Spleen (tissue), 11 donors: ENCODE measurements around the gene SAV1. TPM values are rescaled to one million over a fixed set of nuclear protein-coding genes. Genes with fewer than 3 reads are reported as not detected.
"Not testable (repeated sequence)": the region's sequence is repeated elsewhere in the genome, so short reads cannot be mapped to it uniquely, and the experiment has no call there.

Experiments used
- DNase-seq: peaks from one replicate; pipeline ENCODE4 v3.0.0-alpha.2; 2020
- H3K27ac ChIP-seq, 8 donors: fragments of 200-600 bp; sonication (generic) in 7 of 8; 1 replicate in 4 of 8; 2 replicates in 4 of 8; pipeline versions ENCODE4 v1.5.0 to v1.8.0; 2016 to 2021; ENCODE audit warnings: inconsistent platforms in 4 of 8, mild to moderate bottlenecking in 4 of 8, moderate library complexity in 1 of 8
- H3K27me3 ChIP-seq, 7 donors: fragments of 200-600 bp; sonication (generic) in 6 of 7; replicated peaks in 1 of 7; 1 replicate in 4 of 7; 2 replicates in 3 of 7; pipeline versions ENCODE4 v1.5.0 to v1.8.0; 2016 to 2021; ENCODE audit warnings: inconsistent platforms in 3 of 7, mild to moderate bottlenecking in 1 of 7
- H3K36me3 ChIP-seq, 6 donors: fragments of 200-600 bp; sonication (generic) in 5 of 6; 1 replicate in 4 of 6; 2 replicates in 2 of 6; pipeline versions ENCODE4 v1.5.0 to v1.8.0; 2016 to 2021; ENCODE audit warnings: inconsistent platforms in 2 of 6
- H3K4me1 ChIP-seq, 6 donors: fragments of 200-600 bp; sonication (generic) in 5 of 6; 1 replicate in 3 of 6; 2 replicates in 3 of 6; pipeline versions ENCODE4 v1.5.0 to v1.8.0; 2016 to 2021; ENCODE audit warnings: inconsistent platforms in 3 of 6
- H3K4me3 ChIP-seq, 8 donors: fragments of 200-600 bp; sonication (generic) in 7 of 8; 1 replicate in 4 of 8; 2 replicates in 4 of 8; pipeline versions ENCODE4 v1.5.0 to v1.8.0; 2016 to 2021; ENCODE audit warnings: inconsistent platforms in 4 of 8, mild to moderate bottlenecking in 4 of 8, moderate library complexity in 2 of 8
- H3K9me3 ChIP-seq, 8 donors: fragments of 200-600 bp; sonication (generic) in 7 of 8; 1 replicate in 4 of 8; 2 replicates in 4 of 8; pipeline versions ENCODE4 v1.5.0 to v1.8.0; 2016 to 2021; ENCODE audit warnings: inconsistent platforms in 4 of 8
- POLR2A ChIP-seq, 3 donors: fragments of 450-650 bp; IDR thresholded peaks; one replicate each; pipeline ENCODE4 v1.5.1; 2017; ENCODE audit warnings: antibody characterized with exemption in 3 of 3, mild to moderate bottlenecking in 1 of 3
- POLR2AphosphoS5 ChIP-seq, 3 donors: sonication (generic); formaldehyde crosslinking; IDR thresholded peaks; one replicate each; pipeline ENCODE4 v1.5.1; 2017; ENCODE audit warnings: antibody characterized with exemption in 3 of 3
- WGBS, 5 donors: extraction: QIAGEN DNeasy Blood & Tissue Kit in 3 of 5; methylation state at CpG; one replicate each; pipeline versions ENCODE4 v1.1.5 to v1.1.7; 2013 to 2018; 5-methylcytosine and 5-hydroxymethylcytosine counted together
- intact Hi-C: fragments of 100-400 bp; cut with DNase I; formaldehyde crosslinking; loops from one replicate; pipeline ENCODE4 v1.15.0; 2023; ENCODE audit warnings: low total_unique reads
- polyA plus RNA-seq, 3 donors: library from polyadenylated mRNA; stranded (reverse); fragments of 200-250 nt; gene quantifications; one replicate each; pipeline ENCODE4 v1.2.1, GENCODE V29; 2013
- total RNA-seq, 7 donors: library from RNA; depleted of rRNA in 3 of 7; stranded (reverse); fragments of >200 nt in 3 of 7; fragmentation: NEBNext Ultra II Directional in 4 of 7; extraction: Animal tissue kit (Norgen Biotek cat#: 25700) in 4 of 7; gene quantifications; one replicate each; pipeline versions ENCODE4 v1.1.0 to v1.2.1, GENCODE V29; 2016 to 2021
- TF ChIP-seq, protein P1 (sequence below), 11 experiments: fragments of 200-600 bp in 7 of 11; fragments of 450-650 bp in 4 of 11; sonication (generic) in 4 of 11; IDR thresholded peaks in 8 of 11; conservative IDR thresholded peaks in 3 of 11; 1 replicate in 7 of 11; 2 replicates in 4 of 11; pipeline versions ENCODE4 v1.4.0 to v1.8.0; 2016 to 2021; ENCODE audit warnings: antibody characterized with exemption in 11 of 11, inconsistent platforms in 4 of 11, mild to moderate bottlenecking in 1 of 11
- donor health status: healthy with polysubstance abuse.
- donor health status: DM: no; HTN: no; CAD: no; lungs with moderate emphysema.
- donor health status: DM: no; HTN: no; CAD: no.
- donor health status: Bipolar disorder and iron deficiency.
- donor health status: healthy.
- donor health status: DM: no; HTN: no; CAD: no.
- donor health status: DM: yes; HTN: yes; CAD: no.

The SAV1 gene
- total and polyA plus RNA-seq, 10 donors = 18.7 to 44.9 (median 30.4) TPM

DNA sequence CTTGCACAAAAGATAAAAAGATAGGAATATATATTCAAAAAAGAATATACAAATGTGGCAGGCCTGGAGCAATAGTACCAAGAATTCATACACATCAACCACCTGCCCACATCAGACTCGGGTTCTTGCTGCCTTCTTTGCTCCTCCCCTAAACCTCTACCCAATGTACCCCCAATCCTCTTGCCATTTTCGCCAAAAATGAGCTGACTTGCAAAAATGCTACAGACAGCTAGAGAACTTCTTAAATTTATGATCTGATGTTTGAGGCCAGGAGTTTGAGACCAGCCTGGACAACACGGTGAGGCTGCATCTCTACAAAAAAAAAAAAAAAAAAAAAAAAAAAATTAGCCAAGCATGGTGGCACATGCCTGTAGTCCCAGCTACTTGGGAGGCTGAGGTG, 42.9 kb upstream of the SAV1 start:
- Histone ChIP-seq H3K27ac (no peak overlapping the region), H3K27me3 (no peaks in the 10 kb centered on the region), H3K36me3 (no peaks in the 10 kb centered on the region), H3K4me1 (no peaks in the 10 kb centered on the region), H3K4me3 (no peak overlapping the region), H3K9me3 (no peaks in the 10 kb centered on the region)
- no peak for DNase-seq
- TF ChIP-seq POLR2A (IDR thresholded peaks at IDR 0.05) (no peak), POLR2AphosphoS5 (IDR thresholded peaks at IDR 0.05) (no peak)
- TF ChIP-seq, protein P1, sequence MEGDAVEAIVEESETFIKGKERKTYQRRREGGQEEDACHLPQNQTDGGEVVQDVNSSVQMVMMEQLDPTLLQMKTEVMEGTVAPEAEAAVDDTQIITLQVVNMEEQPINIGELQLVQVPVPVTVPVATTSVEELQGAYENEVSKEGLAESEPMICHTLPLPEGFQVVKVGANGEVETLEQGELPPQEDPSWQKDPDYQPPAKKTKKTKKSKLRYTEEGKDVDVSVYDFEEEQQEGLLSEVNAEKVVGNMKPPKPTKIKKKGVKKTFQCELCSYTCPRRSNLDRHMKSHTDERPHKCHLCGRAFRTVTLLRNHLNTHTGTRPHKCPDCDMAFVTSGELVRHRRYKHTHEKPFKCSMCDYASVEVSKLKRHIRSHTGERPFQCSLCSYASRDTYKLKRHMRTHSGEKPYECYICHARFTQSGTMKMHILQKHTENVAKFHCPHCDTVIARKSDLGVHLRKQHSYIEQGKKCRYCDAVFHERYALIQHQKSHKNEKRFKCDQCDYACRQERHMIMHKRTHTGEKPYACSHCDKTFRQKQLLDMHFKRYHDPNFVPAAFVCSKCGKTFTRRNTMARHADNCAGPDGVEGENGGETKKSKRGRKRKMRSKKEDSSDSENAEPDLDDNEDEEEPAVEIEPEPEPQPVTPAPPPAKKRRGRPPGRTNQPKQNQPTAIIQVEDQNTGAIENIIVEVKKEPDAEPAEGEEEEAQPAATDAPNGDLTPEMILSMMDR (IDR thresholded peaks at IDR 0.05 in 8 of 11, conservative IDR thresholded peaks at IDR 0.05 in 3 of 11) = no peak
- 89 to 99% (median 95%) methylated on average over 3 of the region's 3 CpGs for WGBS, 5 donors
- intact Hi-C loops = loop anchor here (10.0 kb wide), 1 partner anchor 96 kb away; no protein-coding TSS in a partner anchor

DNA sequence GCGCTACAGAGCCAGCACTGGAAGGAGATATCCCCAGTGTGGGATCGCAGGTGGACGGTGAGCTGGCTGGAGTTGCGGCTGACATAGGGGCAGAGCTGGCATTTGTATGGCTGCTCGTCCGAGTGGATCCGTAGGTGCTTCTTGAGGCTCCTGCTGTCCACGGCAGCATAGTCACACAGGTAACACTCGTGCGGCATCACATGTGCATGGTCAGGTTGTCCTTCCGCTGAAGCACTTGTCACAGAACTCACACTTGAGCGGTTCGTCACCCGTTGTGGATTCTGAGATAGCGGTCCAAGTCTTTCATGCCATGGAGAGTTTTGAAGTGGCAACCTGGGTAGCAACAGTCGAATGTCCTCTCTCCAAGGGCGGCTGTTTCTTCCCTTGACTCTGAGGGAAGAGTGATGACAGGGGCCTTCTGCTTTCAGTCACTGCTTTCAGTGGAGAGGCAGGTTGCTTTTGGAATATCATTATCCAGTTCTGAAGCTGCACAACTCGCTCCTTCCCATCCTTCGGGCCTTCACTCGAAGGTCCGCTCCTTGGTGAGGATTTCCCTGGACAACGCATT, 37.0 kb upstream of the SAV1 start:
- TF ChIP-seq, protein P1 (IDR thresholded peaks at IDR 0.05 in 8 of 11, conservative IDR thresholded peaks at IDR 0.05 in 3 of 11) = no peak
- Histone ChIP-seq H3K27ac (no peak overlapping the region), H3K9me3 (no peaks in the 10 kb centered on the region), H3K4me1 (no peaks in the 10 kb centered on the region), H3K27me3 (no peaks in the 10 kb centered on the region), H3K36me3 (no peaks in the 10 kb centered on the region), H3K4me3 (no peak overlapping the region)
- DNase-seq = no peak
- intact Hi-C loops = no loop called here
- WGBS, 5 donors = 95 to 98% (median 96%) methylated on average over 22 of the region's 22 CpGs

DNA sequence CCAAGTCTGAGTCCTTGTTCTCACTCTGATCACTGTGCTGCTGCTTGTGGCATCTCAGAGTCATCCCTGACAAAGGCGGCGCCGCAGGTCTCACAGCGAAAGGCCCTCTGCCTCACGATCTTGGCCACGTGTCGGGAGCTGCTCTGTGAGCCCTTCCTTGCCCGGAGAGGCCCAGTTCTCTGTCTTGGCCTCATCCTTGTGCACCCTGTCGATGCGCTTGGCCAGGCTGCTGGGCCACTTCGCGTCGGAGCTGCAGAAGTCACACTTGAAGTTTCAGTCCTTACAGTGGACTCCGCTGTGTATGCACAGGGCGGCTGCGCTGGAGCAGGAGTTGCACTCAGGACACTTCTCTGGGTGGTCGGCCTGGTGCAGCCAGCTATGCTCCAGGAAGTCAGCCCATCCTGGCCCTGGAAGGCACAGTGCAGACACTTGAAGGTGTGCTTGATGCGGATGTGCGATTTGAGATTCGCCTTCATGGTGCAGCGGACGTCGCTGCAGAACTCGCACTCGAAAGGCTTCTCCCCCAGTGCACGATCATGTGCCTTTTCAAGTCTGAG, 36.4 kb upstream of the SAV1 start:
- Histone ChIP-seq H3K9me3 (peaks cover 0 to under 1% (median 0%) of the 10 kb centered on the region in 8 donors), H3K4me3 (no peak overlapping the region), H3K36me3 (no peaks in the 10 kb centered on the region), H3K4me1 (no peaks in the 10 kb centered on the region), H3K27me3 (no peaks in the 10 kb centered on the region), H3K27ac (no peak overlapping the region)
- intact Hi-C loops = no loop called here
- 91 to 98% (median 96%) methylated on average over 18 to 26 of the region's 26 CpGs for WGBS, 5 donors
- TF ChIP-seq POLR2A (IDR thresholded peaks at IDR 0.05) (no peak), POLR2AphosphoS5 (IDR thresholded peaks at IDR 0.05) (no peak)
- DNase-seq = peak; percentile 68

DNA sequence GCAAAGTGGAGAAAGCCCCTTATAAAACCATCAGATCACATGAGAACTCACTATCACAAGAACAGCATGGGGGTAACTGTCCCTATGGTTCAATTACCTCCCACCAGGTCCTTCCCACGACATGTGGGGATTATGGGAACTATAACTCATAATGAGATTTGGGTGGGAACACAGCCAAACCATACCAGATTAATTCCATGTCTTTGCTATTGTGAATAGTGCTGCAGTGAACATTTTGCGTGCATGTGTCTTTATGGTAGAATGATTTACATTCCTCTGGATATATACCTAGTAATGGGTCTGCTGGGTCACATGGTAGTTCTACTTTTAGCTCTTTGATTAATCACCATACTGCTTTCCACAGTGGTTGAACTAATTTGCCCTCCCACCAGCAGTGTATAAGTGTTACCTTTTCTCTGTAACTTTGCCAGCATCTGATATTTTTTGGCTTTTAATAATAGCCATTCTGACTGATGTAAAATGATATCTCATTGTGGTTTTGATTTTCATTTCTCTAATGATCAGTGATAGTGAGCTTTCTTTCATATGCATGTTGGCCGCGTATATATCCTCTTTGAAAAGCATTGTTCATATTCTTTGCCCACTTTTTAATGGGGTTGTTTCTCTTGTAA, 29.7 kb upstream of the SAV1 start:
- no peak for DNase-seq
- TF ChIP-seq POLR2AphosphoS5 (IDR thresholded peaks at IDR 0.05) = no peak
- TF ChIP-seq POLR2A (IDR thresholded peaks at IDR 0.05) = no peak
- TF ChIP-seq, protein P1 (IDR thresholded peaks at IDR 0.05 in 8 of 11, conservative IDR thresholded peaks at IDR 0.05 in 3 of 11) = no peak
- WGBS, 5 donors = 71 to 83% (median 79%) methylated on average over 4 of the region's 4 CpGs
- Histone ChIP-seq H3K36me3 (no peaks in the 10 kb centered on the region), H3K9me3 (peaks cover 0 to 20% (median 9%) of the 10 kb centered on the region in 8 donors), H3K27ac (no peak overlapping the region), H3K4me1 (no peaks in the 10 kb centered on the region), H3K27me3 (no peaks in the 10 kb centered on the region), H3K4me3 (no peak overlapping the region)
- intact Hi-C loops = no loop called here

DNA sequence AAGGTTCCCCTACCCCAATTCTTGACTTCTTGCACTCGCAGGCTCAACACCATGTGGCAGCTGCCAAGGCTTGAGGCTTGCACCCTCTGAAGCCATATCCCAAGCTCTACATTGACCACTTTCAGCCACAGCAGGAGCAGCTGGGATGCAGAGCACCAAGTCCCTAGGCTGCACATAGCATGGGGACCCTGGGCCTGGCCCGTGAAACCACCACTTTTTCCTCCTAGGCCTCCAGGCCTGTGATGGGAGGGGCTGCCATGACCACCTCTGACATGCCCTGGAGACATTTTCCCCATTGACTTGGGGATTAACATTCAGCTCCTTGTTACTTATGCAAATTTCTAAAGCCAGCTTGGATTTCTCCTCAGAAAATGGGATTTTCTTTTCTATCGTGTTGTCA, 26.2 kb upstream of the SAV1 start:
- H3K9me3 ChIP-seq = peaks cover 0 to 40% (median 17%) of the 10 kb centered on the region in 8 donors
- intact Hi-C loops, H3K4me1 ChIP-seq, H3K27me3 ChIP-seq, DNase-seq, H3K4me3 ChIP-seq, H3K36me3 ChIP-seq, H3K27ac ChIP-seq: not testable (repeated sequence)
- 77 to 100% (median 96%) methylated on average over 3 of the region's 3 CpGs for WGBS, 5 donors
